Upper lobe of left lung (tissue), 6 donors: ENCODE results near the gene ZNF662. TPM values are rescaled to one million over a fixed set of nuclear protein-coding genes. Genes with fewer than 3 reads are reported as not detected.

Experiments used
- ATAC-seq, 2 donors: fragments of 200-7000 bp; cut with Tn5 transposase; one replicate each; pipeline ENCODE4 v1.9.1; 2022; ENCODE audit warnings: mild to moderate bottlenecking in 2 of 2, moderate library complexity in 2 of 2; ENCODE audit not compliant: low FRiP score in 2 of 2
- DNase-seq, 2 donors: peaks; one replicate each; pipeline ENCODE4 v3.0.0-alpha.2; 2019 to 2020
- H3K27ac ChIP-seq, 4 donors: fragments of 200-600 bp; sonication (generic); one replicate each; pipeline ENCODE4 v1.5.1; 2016 to 2019
- H3K27me3 ChIP-seq, 4 donors: fragments of 200-600 bp; sonication (generic); one replicate each; pipeline ENCODE4 v1.5.1; 2017 to 2019
- H3K36me3 ChIP-seq, 4 donors: fragments of 200-600 bp; sonication (generic); one replicate each; pipeline ENCODE4 v1.5.1; 2016 to 2019
- H3K4me1 ChIP-seq, 4 donors: fragments of 200-600 bp; sonication (generic); one replicate each; pipeline ENCODE4 v1.5.1; 2018 to 2019
- H3K4me3 ChIP-seq, 4 donors: fragments of 200-600 bp; sonication (generic); one replicate each; pipeline ENCODE4 v1.5.1; 2017 to 2019; ENCODE audit warnings: mild to moderate bottlenecking in 2 of 4, moderate library complexity in 1 of 4
- H3K9me3 ChIP-seq, 4 donors: fragments of 200-600 bp; sonication (generic); one replicate each; pipeline ENCODE4 v1.5.1; 2018 to 2019
- EP300 ChIP-seq, 4 donors: sonication (generic); formaldehyde crosslinking; IDR thresholded peaks; one replicate each; pipeline ENCODE4 v1.5.1; 2017; ENCODE audit warnings: antibody characterized with exemption in 4 of 4, control low read depth in 2 of 4
- POLR2A ChIP-seq, 4 donors: fragments of 450-650 bp; IDR thresholded peaks; one replicate each; pipeline ENCODE4 v1.5.1; 2016 to 2017; ENCODE audit warnings: antibody characterized with exemption in 4 of 4, mild to moderate bottlenecking in 2 of 4
- POLR2AphosphoS5 ChIP-seq, 2 donors: sonication (generic); formaldehyde crosslinking; IDR thresholded peaks; one replicate each; pipeline ENCODE4 v1.5.1; 2017; ENCODE audit warnings: antibody characterized with exemption in 2 of 2
- WGBS, 2 donors: methylation state at CpG; one replicate each; pipeline ENCODE4 v1.1.5; 2017 to 2018; 5-methylcytosine and 5-hydroxymethylcytosine counted together
- total RNA-seq, 6 donors: library from RNA; depleted of rRNA in 4 of 6; stranded (reverse); fragments of >200 nt in 4 of 6; gene quantifications; one replicate each; pipeline versions ENCODE4 v1.1.0 to v1.2.1, GENCODE V29; 2016 to 2021
- TF ChIP-seq, protein P1 (sequence below), 6 experiments: fragments of 450-650 bp in 4 of 6; fragments of 200-600 bp in 2 of 6; sonication (generic) in 2 of 6; IDR thresholded peaks; one replicate each; pipeline ENCODE4 v1.5.1; 2016 to 2019; ENCODE audit warnings: antibody characterized with exemption in 6 of 6
- donor health status: DM: no; HTN: no; CAD: no; lungs with moderate emphysema.
- donor health status: DM: no; HTN: yes; CAD: no; lungs with severe emphysema.

The ZNF662 gene
- total RNA-seq, 6 donors from 2014 or later = 4.1 to 10.5 (median 6.3) TPM

DNA sequence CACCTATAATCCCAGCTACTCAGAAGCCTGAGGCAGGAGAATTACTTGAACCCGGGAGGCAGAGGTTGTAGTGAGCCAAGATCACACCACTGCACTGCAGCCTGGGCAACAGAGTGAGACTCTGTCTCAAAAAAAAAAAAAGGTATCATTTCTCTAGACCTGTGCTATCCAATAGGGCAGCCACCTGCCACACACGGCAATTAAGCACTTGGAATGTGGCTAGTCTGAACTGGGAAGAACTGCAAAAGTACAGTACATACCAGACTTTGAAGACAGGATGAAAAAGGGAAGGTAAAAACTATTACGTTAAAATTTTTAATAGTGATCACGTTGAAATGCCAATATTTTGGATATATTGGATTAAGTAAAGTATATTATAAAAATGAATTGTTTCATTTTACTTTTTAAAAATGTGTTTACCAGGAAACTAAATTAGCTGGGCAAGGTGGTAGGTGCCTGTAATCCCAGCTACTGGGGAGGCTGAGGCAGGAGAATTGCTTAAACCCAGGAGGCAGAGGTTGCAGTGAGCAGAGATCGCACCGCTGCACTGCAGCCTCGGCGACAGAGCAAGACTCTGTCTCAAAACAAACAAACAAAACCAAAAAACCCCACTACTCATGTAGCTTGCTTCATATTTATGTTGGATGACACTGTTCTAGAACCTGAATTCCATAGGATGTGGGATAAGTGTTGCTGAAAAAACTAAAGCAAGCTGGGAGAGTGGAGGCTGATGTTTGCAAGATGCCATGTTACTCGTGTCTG, 32.5 kb upstream of the ZNF662 start:
- TF ChIP-seq POLR2A (IDR thresholded peaks at IDR 0.05) = no peak
- TF ChIP-seq, protein P1, sequence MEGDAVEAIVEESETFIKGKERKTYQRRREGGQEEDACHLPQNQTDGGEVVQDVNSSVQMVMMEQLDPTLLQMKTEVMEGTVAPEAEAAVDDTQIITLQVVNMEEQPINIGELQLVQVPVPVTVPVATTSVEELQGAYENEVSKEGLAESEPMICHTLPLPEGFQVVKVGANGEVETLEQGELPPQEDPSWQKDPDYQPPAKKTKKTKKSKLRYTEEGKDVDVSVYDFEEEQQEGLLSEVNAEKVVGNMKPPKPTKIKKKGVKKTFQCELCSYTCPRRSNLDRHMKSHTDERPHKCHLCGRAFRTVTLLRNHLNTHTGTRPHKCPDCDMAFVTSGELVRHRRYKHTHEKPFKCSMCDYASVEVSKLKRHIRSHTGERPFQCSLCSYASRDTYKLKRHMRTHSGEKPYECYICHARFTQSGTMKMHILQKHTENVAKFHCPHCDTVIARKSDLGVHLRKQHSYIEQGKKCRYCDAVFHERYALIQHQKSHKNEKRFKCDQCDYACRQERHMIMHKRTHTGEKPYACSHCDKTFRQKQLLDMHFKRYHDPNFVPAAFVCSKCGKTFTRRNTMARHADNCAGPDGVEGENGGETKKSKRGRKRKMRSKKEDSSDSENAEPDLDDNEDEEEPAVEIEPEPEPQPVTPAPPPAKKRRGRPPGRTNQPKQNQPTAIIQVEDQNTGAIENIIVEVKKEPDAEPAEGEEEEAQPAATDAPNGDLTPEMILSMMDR (IDR thresholded peaks at IDR 0.05) = no peak
- no peak for TF ChIP-seq POLR2AphosphoS5 (IDR thresholded peaks at IDR 0.05)
- TF ChIP-seq EP300 (IDR thresholded peaks at IDR 0.05) = no peak

DNA sequence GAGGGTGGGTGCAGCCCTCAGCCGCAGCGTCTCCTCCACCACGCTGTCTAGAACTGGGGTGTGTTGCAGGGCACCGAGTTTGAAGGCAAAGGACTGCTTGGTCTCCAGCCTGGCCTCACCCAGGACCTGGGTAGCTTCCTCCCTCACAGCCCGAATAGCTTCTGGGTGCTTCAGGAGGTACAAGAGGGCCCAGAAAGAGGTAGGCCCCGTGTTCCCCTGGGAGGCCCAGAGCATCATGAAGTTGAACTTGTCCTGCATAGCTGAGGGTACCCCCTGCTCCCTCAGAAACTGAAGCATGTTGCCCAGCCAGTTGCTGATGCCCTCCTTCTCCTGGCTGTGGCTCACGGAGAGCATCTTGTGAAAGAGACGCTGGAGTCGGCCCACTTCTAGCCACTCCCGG, 31.2 kb upstream of the ZNF662 start:
- ATAC-seq = no peak
- no peak overlapping the region for H3K4me3 ChIP-seq
- no peaks in the 10 kb centered on the region for H3K4me1 ChIP-seq
- DNase-seq = no peak
- TF ChIP-seq POLR2A (IDR thresholded peaks at IDR 0.05) (no peak), EP300 (IDR thresholded peaks at IDR 0.05) (no peak), POLR2AphosphoS5 (IDR thresholded peaks at IDR 0.05) (no peak)
- TF ChIP-seq, protein P1 (IDR thresholded peaks at IDR 0.05) = no peak
- no peak overlapping the region for H3K27ac ChIP-seq
- WGBS, 2 donors = 77 to 91% methylated on average over 5 to 9 of the region's 10 CpGs
- H3K9me3 ChIP-seq = no peaks in the 10 kb centered on the region
- no peaks in the 10 kb centered on the region for H3K36me3 ChIP-seq
- H3K27me3 ChIP-seq = no peaks in the 10 kb centered on the region

More for the DNA sequence above, 32.5 kb upstream of the ZNF662 start:
- Histone ChIP-seq H3K27me3 (no peaks in the 10 kb centered on the region), H3K9me3 (no peaks in the 10 kb centered on the region), H3K36me3 (no peaks in the 10 kb centered on the region), H3K27ac (no peak overlapping the region), H3K4me3 (no peak overlapping the region), H3K4me1 (no peaks in the 10 kb centered on the region)
- ATAC-seq (no peak), DNase-seq (peak in 1 of 2 donors; percentile 8)
- WGBS, 2 donors = 82 to 83% methylated on average over 9 of the region's 9 CpGs

DNA sequence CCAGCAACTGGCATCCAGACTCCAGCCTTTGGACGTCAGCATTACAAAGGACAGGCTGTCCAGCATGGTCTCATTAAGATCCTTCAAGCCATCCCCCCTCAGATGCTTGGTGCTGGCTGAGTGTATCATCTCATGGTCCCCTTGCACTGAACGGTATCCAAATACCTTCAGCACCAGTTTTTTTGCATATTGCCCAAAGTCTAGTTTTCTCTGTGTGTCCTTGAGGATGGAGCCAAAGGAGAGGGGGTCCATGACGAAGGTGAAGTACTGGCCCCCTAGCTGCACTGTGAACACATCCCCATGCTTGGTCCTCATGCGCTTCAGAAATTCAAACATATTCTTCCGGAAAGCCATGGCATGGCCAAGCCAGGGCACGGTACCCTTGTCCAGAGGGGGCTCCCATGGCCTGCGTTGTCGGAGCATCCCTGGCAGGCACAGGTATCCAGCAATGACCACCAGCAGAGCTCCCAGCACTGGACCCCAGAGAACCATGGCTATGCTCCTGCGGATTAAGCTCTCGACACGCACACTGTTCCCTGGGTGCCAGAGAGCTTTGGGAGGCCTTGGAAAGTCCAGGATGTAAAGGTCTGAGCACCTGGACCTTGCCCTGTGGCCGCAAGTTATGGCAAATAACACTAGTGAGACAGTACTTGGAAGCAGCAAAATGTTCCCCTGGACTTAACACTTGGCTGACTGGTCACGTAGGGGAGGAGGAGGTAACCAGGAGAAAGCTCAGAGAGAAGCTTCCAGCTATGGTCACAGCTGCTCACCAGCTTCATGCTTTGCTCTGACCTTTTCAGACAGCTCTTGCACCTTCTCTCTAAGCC, 30.4 kb upstream of the ZNF662 start, which contains the start of gene CYP8B1:
Gene CYP8B1 (minus strand): TSS at position 555 of the 827 bp plus-strand sequence. CDS start 63 bp downstream, at position 492.
- H3K4me1 ChIP-seq = peaks cover 0 to 3% (median 1%) of the 10 kb centered on the region in 4 donors
- no peaks in the 10 kb centered on the region for H3K27me3 ChIP-seq
- H3K4me3 ChIP-seq = no peak within 1 kb of the TSS
- ATAC-seq (no peak), DNase-seq (peak in 1 of 2 donors; percentile 2)
- no peaks in the 10 kb centered on the region for H3K36me3 ChIP-seq
- no peaks in the 10 kb centered on the region for H3K9me3 ChIP-seq
- 83 to 93% methylated on average over 13 of the region's 13 CpGs for WGBS, 2 donors
- TF ChIP-seq EP300 (IDR thresholded peaks at IDR 0.05) (no peak), POLR2AphosphoS5 (IDR thresholded peaks at IDR 0.05) (no peak)
- TF ChIP-seq, protein P1 (IDR thresholded peaks at IDR 0.05) = no peak
- no peak within 1 kb of the TSS for H3K27ac ChIP-seq

DNA sequence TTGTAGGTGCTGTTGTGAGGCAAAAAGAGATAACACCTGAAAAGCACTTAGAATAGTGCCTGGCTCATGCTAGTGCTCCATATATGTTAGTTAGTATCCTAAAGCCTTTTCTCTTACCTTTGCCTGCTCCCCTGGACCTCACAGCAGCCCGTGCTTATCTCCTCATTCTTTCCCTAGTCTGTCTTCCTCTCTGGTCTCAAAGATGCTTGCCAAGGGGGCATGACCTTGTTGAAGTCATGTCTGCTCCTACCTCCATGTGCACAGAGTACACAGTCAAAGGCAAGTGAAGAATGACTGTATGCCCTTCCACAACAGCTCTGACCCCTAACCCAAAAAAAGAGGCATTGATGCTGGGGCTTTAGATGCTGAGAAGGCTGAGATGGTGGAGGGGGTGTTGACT, 29.5 kb upstream of the ZNF662 start:
- no peak for DNase-seq
- H3K4me3 ChIP-seq = no peak overlapping the region
- H3K4me1 ChIP-seq = peaks cover 3 to 10% (median 6%) of the 10 kb centered on the region in 4 donors
- WGBS, 2 donors = 57 to 89% methylated on average over 1 of the region's 1 CpG
- H3K36me3 ChIP-seq = no peaks in the 10 kb centered on the region
- H3K27me3 ChIP-seq = no peaks in the 10 kb centered on the region
- TF ChIP-seq, protein P1 (IDR thresholded peaks at IDR 0.05) = no peak
- TF ChIP-seq POLR2A (IDR thresholded peaks at IDR 0.05) (no peak), POLR2AphosphoS5 (IDR thresholded peaks at IDR 0.05) (no peak), EP300 (IDR thresholded peaks at IDR 0.05) (no peak)
- H3K27ac ChIP-seq = no peak overlapping the region
- H3K9me3 ChIP-seq = no peaks in the 10 kb centered on the region
- ATAC-seq = no peak
